Measurements from ENCODE around the gene CCDC17. TPM values are rescaled to one million over a fixed set of nuclear protein-coding genes. Genes with fewer than 3 reads are reported as not detected.

Gene CCDC17
- total and polyA plus RNA-seq, 2 of the 8 experiments (the other 6 are each of a cell fraction or from before 2014, with no cell fraction given) = 0.95 to 2.0 TPM

DNA sequence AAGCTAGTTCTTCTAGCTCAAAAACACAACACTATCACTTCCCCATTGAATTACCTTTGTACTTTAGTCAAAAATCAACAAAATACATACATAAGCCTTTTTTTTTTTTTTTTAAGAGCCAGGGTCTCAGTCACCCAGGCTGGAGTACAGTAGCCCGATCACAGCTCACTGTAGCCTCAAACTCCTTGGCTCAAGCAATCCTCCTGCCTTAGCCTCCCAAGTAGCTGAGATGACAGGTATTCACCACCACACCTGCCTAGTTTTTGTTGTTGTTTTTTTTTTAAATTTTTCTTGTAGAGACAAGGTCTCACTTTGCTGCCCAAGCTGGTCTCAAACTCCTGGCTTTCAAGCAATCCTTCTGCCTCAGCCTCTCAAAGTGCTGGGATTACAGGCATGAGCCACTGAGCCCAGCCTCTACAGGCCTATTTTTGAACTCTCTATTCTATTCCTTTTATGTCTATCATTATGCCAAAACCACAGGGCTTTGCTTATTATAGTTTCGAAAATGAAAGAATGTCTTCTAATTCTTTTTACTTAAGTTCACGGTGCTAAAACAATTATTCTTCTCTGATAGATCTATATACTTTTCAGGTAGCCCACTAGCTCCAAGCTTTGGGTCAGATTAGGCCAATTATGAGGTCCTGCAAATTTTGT, 32.8 kb upstream of the CCDC17 start (continued):
- TF ChIP-seq, protein P1, sequence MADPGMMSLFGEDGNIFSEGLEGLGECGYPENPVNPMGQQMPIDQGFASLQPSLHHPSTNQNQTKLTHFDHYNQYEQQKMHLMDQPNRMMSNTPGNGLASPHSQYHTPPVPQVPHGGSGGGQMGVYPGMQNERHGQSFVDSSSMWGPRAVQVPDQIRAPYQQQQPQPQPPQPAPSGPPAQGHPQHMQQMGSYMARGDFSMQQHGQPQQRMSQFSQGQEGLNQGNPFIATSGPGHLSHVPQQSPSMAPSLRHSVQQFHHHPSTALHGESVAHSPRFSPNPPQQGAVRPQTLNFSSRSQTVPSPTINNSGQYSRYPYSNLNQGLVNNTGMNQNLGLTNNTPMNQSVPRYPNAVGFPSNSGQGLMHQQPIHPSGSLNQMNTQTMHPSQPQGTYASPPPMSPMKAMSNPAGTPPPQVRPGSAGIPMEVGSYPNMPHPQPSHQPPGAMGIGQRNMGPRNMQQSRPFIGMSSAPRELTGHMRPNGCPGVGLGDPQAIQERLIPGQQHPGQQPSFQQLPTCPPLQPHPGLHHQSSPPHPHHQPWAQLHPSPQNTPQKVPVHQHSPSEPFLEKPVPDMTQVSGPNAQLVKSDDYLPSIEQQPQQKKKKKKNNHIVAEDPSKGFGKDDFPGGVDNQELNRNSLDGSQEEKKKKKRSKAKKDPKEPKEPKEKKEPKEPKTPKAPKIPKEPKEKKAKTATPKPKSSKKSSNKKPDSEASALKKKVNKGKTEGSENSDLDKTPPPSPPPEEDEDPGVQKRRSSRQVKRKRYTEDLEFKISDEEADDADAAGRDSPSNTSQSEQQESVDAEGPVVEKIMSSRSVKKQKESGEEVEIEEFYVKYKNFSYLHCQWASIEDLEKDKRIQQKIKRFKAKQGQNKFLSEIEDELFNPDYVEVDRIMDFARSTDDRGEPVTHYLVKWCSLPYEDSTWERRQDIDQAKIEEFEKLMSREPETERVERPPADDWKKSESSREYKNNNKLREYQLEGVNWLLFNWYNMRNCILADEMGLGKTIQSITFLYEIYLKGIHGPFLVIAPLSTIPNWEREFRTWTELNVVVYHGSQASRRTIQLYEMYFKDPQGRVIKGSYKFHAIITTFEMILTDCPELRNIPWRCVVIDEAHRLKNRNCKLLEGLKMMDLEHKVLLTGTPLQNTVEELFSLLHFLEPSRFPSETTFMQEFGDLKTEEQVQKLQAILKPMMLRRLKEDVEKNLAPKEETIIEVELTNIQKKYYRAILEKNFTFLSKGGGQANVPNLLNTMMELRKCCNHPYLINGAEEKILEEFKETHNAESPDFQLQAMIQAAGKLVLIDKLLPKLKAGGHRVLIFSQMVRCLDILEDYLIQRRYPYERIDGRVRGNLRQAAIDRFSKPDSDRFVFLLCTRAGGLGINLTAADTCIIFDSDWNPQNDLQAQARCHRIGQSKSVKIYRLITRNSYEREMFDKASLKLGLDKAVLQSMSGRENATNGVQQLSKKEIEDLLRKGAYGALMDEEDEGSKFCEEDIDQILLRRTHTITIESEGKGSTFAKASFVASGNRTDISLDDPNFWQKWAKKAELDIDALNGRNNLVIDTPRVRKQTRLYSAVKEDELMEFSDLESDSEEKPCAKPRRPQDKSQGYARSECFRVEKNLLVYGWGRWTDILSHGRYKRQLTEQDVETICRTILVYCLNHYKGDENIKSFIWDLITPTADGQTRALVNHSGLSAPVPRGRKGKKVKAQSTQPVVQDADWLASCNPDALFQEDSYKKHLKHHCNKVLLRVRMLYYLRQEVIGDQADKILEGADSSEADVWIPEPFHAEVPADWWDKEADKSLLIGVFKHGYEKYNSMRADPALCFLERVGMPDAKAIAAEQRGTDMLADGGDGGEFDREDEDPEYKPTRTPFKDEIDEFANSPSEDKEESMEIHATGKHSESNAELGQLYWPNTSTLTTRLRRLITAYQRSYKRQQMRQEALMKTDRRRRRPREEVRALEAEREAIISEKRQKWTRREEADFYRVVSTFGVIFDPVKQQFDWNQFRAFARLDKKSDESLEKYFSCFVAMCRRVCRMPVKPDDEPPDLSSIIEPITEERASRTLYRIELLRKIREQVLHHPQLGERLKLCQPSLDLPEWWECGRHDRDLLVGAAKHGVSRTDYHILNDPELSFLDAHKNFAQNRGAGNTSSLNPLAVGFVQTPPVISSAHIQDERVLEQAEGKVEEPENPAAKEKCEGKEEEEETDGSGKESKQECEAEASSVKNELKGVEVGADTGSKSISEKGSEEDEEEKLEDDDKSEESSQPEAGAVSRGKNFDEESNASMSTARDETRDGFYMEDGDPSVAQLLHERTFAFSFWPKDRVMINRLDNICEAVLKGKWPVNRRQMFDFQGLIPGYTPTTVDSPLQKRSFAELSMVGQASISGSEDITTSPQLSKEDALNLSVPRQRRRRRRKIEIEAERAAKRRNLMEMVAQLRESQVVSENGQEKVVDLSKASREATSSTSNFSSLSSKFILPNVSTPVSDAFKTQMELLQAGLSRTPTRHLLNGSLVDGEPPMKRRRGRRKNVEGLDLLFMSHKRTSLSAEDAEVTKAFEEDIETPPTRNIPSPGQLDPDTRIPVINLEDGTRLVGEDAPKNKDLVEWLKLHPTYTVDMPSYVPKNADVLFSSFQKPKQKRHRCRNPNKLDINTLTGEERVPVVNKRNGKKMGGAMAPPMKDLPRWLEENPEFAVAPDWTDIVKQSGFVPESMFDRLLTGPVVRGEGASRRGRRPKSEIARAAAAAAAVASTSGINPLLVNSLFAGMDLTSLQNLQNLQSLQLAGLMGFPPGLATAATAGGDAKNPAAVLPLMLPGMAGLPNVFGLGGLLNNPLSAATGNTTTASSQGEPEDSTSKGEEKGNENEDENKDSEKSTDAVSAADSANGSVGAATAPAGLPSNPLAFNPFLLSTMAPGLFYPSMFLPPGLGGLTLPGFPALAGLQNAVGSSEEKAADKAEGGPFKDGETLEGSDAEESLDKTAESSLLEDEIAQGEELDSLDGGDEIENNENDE (IDR thresholded peaks at IDR 0.05; ENCODE audit: insufficient replicate concordance, low read length) = no peak
- TF ChIP-seq, protein P2, sequence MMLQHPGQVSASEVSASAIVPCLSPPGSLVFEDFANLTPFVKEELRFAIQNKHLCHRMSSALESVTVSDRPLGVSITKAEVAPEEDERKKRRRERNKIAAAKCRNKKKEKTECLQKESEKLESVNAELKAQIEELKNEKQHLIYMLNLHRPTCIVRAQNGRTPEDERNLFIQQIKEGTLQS (IDR thresholded peaks at IDR 0.05; ENCODE audit: insufficient read depth, low read depth, low read length) = no peak
